HUES48 (cell line): ENCODE measurements around the gene CAPN10.

Experiments
- H3K27ac ChIP-seq: one replicate; pipeline ENCODE4 v1.7.0; 2013; ENCODE audit warnings: low read depth, low read length, inconsistent platforms
- H3K27me3 ChIP-seq: 2 replicates; pipeline ENCODE4 v1.6.1; 2013; ENCODE audit warnings: mild to moderate bottlenecking, low read length; ENCODE audit not compliant: control insufficient read depth, insufficient read depth
- H3K36me3 ChIP-seq: 2 replicates; pipeline ENCODE4 v1.6.1; 2013; ENCODE audit warnings: low read length; ENCODE audit not compliant: control insufficient read depth, insufficient read depth
- H3K4me1 ChIP-seq: 2 replicates; pipeline ENCODE4 v1.6.1; 2013; ENCODE audit warnings: mild to moderate bottlenecking, low read length; ENCODE audit not compliant: control insufficient read depth, insufficient read depth
- H3K4me3 ChIP-seq: 2 replicates; pipeline ENCODE4 v1.5.1; 2013; ENCODE audit warnings: mild to moderate bottlenecking, low read depth, low read length
- H3K9ac ChIP-seq: 2 replicates; pipeline ENCODE4 v1.6.1; 2013; ENCODE audit warnings: mild to moderate bottlenecking, low read depth, low read length, moderate library complexity
- H3K9me3 ChIP-seq: 2 replicates; pipeline ENCODE4 v1.6.1; 2013; ENCODE audit warnings: low read length; ENCODE audit not compliant: control insufficient read depth, insufficient read depth

Gene CAPN10

DNA sequence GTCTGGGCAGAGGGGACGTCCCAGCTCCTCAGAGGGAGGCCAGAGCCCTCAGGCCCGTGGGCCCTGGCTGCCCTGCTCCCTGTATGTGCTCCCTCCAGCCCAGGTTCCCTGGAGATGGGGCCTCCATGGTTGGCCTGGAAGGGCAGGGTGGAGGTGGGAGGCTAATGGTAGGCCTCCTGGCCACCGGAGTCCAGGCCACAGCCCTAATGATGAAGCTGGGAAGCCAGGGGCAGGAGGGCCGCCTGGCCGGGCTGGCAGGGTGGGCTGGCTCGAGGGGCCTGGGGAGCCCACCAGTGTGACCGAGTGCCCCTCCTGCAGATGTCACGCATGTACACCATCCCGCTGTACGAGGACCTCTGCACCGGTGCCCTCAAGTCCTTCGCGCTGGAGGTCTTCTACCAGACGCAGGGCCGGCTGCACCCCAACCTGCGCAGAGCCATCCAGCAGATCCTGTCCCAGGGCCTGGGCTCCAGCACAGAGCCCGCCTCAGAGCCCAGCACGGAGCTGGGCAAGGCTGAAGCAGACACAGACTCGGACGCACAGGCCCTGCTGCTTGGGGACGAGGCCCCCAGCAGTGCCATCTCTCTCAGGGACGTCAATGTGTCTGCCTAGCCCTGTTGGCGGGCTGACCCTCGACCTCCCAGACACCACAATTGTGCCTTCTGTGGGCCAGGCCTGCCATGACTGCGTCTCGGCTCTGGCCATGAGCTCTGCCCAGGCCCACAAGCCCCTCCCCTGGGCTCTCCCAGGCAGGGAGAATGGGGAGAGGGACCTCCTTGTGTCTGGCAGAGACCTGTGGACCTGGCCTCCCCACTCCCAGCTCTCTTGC, 9.0 kb upstream of the CAPN10 start:
- H3K36me3 ChIP-seq, result no peaks in the 10 kb centered on the region

GRCh38 chr2:240578110-240578450, 8.5 kb upstream of the CAPN10 start:
- Histone ChIP-seq H3K36me3 (no peaks in the 10 kb centered on the region), H3K27me3 (no peaks in the 10 kb centered on the region), H3K9me3 (no peaks in the 10 kb centered on the region), H3K9ac (no peak overlapping the region), H3K27ac (no peak overlapping the region), H3K4me3 (no peak overlapping the region), H3K4me1 (peaks cover 5% of the 10 kb centered on the region; the same call in 1 of the 2 replicates)

More for the DNA sequence above, 9.0 kb upstream of the CAPN10 start:
- no peak overlapping the region for H3K4me3 ChIP-seq
- H3K27me3 ChIP-seq, result no peaks in the 10 kb centered on the region
- peaks cover 5% of the 10 kb centered on the region; the same call in 1 of the 2 replicates for H3K4me1 ChIP-seq
- H3K9ac ChIP-seq, result no peak overlapping the region
- H3K27ac ChIP-seq, result no peak overlapping the region
- no peaks in the 10 kb centered on the region for H3K9me3 ChIP-seq

DNA sequence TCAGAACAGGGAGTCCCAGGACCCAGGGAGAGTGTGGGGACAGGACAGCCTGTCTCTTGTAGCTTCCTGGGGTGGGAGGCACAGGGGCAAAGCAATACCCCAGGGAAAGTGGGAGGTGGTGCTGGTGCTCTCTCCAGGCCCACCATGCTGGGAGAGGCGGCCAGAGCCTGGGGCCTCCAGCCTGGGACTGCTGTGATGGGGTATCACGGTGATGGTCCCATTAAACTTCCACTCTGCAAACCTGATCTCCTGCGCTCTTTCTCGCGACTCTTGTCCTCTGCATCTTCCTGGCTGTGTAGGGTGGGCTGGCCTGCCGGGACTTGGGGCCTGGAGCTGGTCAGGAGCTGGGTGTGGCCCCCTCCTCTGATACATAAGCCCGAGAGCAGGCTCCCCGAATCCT, 8.0 kb upstream of the CAPN10 start:
- Histone ChIP-seq H3K36me3 (no peaks in the 10 kb centered on the region), H3K9ac (no peak overlapping the region), H3K27ac (no peak overlapping the region), H3K4me3 (no peak overlapping the region), H3K4me1 (peaks cover 5% of the 10 kb centered on the region; the same call in 1 of the 2 replicates), H3K9me3 (no peaks in the 10 kb centered on the region), H3K27me3 (no peaks in the 10 kb centered on the region)

- H3K27me3 ChIP-seq, result no peaks in the 10 kb centered on the region
- peaks cover 5% of the 10 kb centered on the region; the same call in 1 of the 2 replicates for H3K4me1 ChIP-seq
- no peaks in the 10 kb centered on the region for H3K36me3 ChIP-seq
- no peak overlapping the region for H3K4me3 ChIP-seq
- no peak overlapping the region for H3K27ac ChIP-seq
- H3K9me3 ChIP-seq, result no peaks in the 10 kb centered on the region
- H3K9ac ChIP-seq, result no peak overlapping the region
These were observed 7.3 kb upstream of the CAPN10 start for GRCh38 chr2:240579071-240579762.

DNA sequence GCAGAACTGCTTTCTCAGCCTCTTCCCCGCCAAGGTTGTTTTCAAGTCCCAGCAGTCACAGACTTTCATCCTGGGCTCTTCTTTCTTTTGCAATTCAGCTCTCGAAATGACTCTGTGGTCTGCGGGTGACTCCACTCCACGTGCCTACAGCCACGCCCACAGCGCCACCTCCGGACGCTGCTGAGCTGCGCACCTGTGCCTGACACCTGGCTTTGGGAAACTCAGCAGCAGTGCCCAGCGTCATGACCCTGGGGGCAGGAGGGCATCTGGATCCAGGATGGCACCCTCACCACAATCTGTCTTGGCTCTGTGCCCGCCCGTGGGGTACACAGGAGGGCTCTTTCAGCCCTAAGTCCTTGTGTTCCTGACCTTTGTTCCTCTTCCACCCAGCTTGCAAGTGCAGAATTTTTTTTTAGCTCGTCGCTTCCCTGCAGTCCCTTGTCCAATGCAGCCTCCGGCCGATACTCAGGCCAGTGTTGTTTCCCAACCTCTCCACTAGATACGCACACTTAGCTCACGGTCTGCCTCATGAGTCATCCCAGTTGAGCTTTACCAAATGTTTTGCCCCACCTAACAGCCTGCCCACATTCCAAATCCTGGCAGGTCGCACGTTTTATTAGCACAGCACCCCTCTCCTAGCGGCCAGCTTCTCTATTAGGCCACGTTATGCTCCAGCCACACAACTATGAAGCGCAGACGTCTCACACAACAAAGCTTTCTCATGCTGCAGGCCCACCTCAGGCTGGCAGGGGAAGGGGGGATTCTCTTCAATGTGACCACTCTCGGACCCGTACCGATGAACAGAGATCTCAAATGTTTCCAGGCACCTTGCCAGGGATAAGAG, 6.5 kb upstream of the CAPN10 start:
- no peak overlapping the region for H3K27ac ChIP-seq
- H3K9me3 ChIP-seq, result no peaks in the 10 kb centered on the region
- no peak overlapping the region for H3K9ac ChIP-seq
- H3K4me1 ChIP-seq, result peaks cover 12% of the 10 kb centered on the region
- H3K27me3 ChIP-seq, result no peaks in the 10 kb centered on the region
- H3K36me3 ChIP-seq, result no peaks in the 10 kb centered on the region
- H3K4me3 ChIP-seq, result no peak overlapping the region

DNA sequence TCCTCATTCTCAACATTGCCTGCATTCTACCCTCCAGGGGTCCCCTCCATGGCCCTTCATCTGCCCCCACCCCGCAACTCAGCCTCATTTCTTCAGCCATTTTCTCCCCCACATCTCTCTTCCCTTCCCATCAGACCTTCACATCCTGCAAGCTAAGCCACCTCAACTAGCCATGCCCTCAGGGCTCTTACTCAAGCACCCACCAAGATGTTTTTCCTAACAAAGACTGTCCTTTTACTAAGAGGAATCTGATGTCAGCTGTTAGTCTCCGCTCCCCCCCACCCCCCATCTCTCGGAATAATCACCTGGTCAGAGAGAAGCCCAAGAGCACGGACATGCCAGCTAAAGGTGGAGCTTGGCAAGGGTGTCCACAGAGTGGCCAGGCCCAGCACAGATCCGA, 4.7 kb upstream of the CAPN10 start:
- no peak overlapping the region for H3K27ac ChIP-seq
- no peaks in the 10 kb centered on the region for H3K36me3 ChIP-seq
- H3K27me3 ChIP-seq, result no peaks in the 10 kb centered on the region
- no peak overlapping the region for H3K9ac ChIP-seq
- no peak overlapping the region for H3K4me3 ChIP-seq
- no peaks in the 10 kb centered on the region for H3K9me3 ChIP-seq
- H3K4me1 ChIP-seq, result peaks cover 18% of the 10 kb centered on the region

- H3K27me3 ChIP-seq, result no peaks in the 10 kb centered on the region
- no peak overlapping the region for H3K4me3 ChIP-seq
- H3K4me1 ChIP-seq, result peaks cover 22% of the 10 kb centered on the region
- no peak overlapping the region for H3K27ac ChIP-seq
- no peaks in the 10 kb centered on the region for H3K36me3 ChIP-seq
- no peaks in the 10 kb centered on the region for H3K9me3 ChIP-seq
- no peak overlapping the region for H3K9ac ChIP-seq
These were observed 3.8 kb upstream of the CAPN10 start for GRCh38 chr2:240582781-240583180.

DNA sequence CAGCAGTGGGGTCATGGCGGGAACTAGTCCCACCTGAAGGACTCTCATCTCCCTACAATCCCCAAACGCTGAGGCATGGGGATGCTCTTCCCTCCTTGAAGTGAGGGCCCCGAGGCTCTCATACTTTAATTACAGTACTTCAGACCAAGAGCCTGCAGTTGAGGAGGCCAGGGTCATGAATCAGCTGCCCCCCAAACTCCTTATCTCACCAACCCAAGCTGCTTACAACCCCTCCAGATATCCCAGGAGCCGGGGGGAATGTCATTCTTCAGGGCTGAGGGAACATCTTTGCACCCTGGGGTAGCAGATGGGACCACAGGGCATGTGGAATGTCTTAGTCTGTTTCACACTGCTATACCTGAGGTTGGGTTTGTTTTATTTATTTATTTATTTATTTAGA, 2.8 kb upstream of the CAPN10 start:
- peaks cover 23% of the 10 kb centered on the region for H3K4me1 ChIP-seq
- no peak overlapping the region for H3K27ac ChIP-seq
- no peak overlapping the region for H3K9ac ChIP-seq

DNA sequence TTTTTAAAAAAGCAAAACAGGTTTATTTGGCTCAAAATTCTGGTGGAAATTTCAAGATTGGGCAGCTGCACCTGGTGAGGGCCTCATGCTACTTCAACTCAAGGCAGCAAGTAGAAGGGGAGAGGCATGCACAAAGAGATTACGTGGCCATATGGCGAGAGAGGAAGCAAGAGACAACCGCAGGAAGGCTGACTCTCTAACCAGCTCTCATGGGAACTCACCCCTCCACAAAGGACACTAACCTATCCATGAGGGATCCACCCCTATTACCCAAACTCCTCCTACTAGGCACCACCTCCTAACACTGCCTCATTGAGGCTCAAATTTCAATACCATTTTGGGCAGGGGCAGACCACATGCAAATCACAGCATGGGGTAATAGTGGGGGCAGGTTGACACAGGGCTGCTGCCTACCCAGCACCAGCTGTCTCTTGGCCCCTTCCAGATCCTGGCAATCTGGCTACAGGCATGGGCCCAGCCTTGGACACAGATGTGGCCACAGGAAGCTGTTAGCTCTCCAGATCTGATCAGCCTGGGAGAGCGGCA, 2.0 kb upstream of the CAPN10 start:
- no peaks in the 10 kb centered on the region for H3K27me3 ChIP-seq
- peak overlapping the region; percentile 33 for H3K27ac ChIP-seq
- H3K4me3 ChIP-seq, result peak overlapping the region; percentile 98
- H3K9me3 ChIP-seq, result no peaks in the 10 kb centered on the region
- peaks cover 23% of the 10 kb centered on the region for H3K4me1 ChIP-seq
- H3K36me3 ChIP-seq, result peaks cover 3% of the 10 kb centered on the region; the same call in 1 of the 2 replicates
- no peak overlapping the region for H3K9ac ChIP-seq

More for the DNA sequence above, 2.8 kb upstream of the CAPN10 start:
- Histone ChIP-seq H3K27me3 (no peaks in the 10 kb centered on the region), H3K4me3 (no peak overlapping the region), H3K36me3 (no peaks in the 10 kb centered on the region), H3K9me3 (no peaks in the 10 kb centered on the region)

DNA sequence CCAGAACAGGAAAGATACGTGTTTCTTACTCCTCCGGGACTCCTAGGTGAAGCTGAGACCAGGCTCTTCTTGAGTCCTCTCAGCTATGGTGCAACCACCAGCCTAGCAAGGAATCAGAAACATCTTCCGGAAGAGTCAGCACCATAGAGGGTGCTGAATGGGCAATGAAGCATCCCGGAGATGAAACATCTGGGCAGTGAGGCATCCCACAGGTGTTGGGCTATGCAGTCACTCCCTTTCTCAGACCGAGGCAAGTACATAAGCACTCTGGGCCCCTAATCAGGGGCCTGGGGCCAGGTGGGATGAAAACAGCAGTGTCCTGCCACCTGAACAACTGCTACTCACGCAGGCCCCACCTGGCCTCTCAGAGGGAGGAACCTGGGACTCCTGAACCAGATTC, 1.4 kb upstream of the CAPN10 start:
- H3K9me3 ChIP-seq, result no peaks in the 10 kb centered on the region
- H3K27me3 ChIP-seq, result no peaks in the 10 kb centered on the region
- H3K36me3 ChIP-seq, result peaks cover 8% of the 10 kb centered on the region
- peak overlapping the region; percentile 98 for H3K4me3 ChIP-seq
- peaks cover 23% of the 10 kb centered on the region for H3K4me1 ChIP-seq
- peak overlapping the region; percentile 33 for H3K27ac ChIP-seq
- H3K9ac ChIP-seq, result no peak overlapping the region
